Breast epithelium (tissue), 3 donors: ENCODE data around the gene ELAVL1.

ENCODE experiments used
- CTCF ChIP-seq, 3 donors: fragments of 450-650 bp; IDR thresholded peaks; one replicate each; pipeline ENCODE4 v1.5.1; 2016 to 2017; ENCODE audit warnings: antibody characterized with exemption in 3 of 3, mild to moderate bottlenecking in 3 of 3, moderate library complexity in 3 of 3
- POLR2A ChIP-seq: fragments of 450-650 bp; IDR thresholded peaks from one replicate; pipeline ENCODE4 v1.6.1; 2016; ENCODE audit warnings: antibody characterized with exemption, mild to moderate bottlenecking, moderate library complexity
- POLR2AphosphoS5 ChIP-seq, 3 donors: sonication (generic); formaldehyde crosslinking; IDR thresholded peaks; one replicate each; pipeline ENCODE4 v1.6.1; 2017; ENCODE audit warnings: antibody characterized with exemption in 3 of 3

DNA sequence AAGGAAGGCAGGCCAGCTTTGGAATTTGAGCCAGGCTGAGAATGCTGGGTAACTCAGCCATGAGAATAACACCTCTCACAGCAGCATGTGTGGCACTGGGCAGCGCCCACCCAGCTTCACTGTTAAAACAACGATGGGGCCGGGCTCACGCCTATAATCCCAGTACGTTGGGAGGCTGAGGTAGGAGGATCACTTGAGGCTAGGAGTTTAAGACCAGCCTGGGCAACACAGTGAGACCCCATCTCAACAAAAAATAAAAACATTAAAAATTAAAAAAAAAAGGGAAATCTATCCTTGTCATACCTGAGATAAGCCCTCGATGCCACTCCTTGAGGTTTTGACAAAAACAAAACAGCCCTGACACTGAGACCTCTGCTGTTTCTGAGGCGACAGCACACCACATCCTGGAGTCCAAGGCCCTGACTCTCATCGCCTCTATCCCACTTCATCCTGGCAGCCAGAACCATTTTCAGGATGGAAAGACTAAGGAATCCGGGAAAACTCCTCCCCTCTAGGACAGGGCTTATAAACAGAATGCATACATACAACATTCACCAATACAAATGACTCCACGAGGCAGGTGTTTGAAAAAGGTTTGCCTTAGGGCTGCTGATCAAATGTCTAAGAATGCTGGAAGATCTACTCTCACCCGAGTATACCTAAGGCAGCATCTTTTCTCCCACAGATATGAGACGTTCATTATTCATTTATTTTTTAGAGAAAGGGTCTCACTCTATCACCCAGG is 39.3 kb downstream of the ELAVL1 start:
- TF ChIP-seq CTCF (IDR thresholded peaks at IDR 0.05) (no peak), POLR2AphosphoS5 (IDR thresholded peaks at IDR 0.05) (no peak), POLR2A (no peak)
